Left renal cortex interstitium (tissue), 4 donors: Measurements from ENCODE around the gene BLOC1S4. TPM values are rescaled to one million over a fixed set of nuclear protein-coding genes. Genes with fewer than 3 reads are reported as not detected.

Experiments used
- DNase-seq, 4 donors: peaks; one replicate each; pipeline ENCODE4 v3.0.0-alpha.2; 2013; ENCODE audit warnings: low read depth in 4 of 4, low spot score in 2 of 4, missing footprints in 1 of 4
- polyA plus RNA-seq, 4 donors: library from polyadenylated mRNA; unstranded; fragments of 120-200 nt; gene quantifications; one replicate each; pipeline ENCODE4 v1.2.1, GENCODE V29; 2013; ENCODE audit not compliant: insufficient read length in 4 of 4

Gene BLOC1S4
- polyA plus RNA-seq, 4 donors = 11.3 to 18.3 (median 12.8) TPM

- no peak for DNase-seq
These were observed 26.4 kb upstream of the BLOC1S4 start for GRCh38 chr4:6689506-6689960.

- DNase-seq = no peak
These were observed 23.6 kb upstream of the BLOC1S4 start for GRCh38 chr4:6692379-6692778.

- DNase-seq = no peak
These were observed 23.2 kb upstream of the BLOC1S4 start for GRCh38 chr4:6692806-6693205.

- DNase-seq = no peak
These were observed 22.5 kb upstream of the BLOC1S4 start, which contains the start of gene S100P for GRCh38 chr4:6693231-6694176. Gene S100P, plus strand, starts transcription at chr4:6693878. Its CDS starts 55 bp downstream, at chr4:6693933.

GRCh38 chr4:6694177-6694901 lies 21.6 kb upstream of the BLOC1S4 start:
- DNase-seq = no peak

- DNase-seq = no peak
These were observed 20.0 kb upstream of the BLOC1S4 start for GRCh38 chr4:6695660-6696610.

- no peak for DNase-seq
These were observed 19.4 kb upstream of the BLOC1S4 start for GRCh38 chr4:6696611-6697010.

GRCh38 chr4:6697131-6697530 lies 18.8 kb upstream of the BLOC1S4 start:
- no peak for DNase-seq

GRCh38 chr4:6699388-6699787 lies 16.6 kb upstream of the BLOC1S4 start:
- DNase-seq = no peak

GRCh38 chr4:6699903-6700302 lies 16.1 kb upstream of the BLOC1S4 start:
- DNase-seq = no peak

GRCh38 chr4:6701371-6701770 lies 14.6 kb upstream of the BLOC1S4 start:
- DNase-seq = no peak

GRCh38 chr4:6702761-6703160 lies 13.2 kb upstream of the BLOC1S4 start:
- DNase-seq = no peak

- DNase-seq = no peak
These were observed 12.2 kb upstream of the BLOC1S4 start for GRCh38 chr4:6703786-6704185.

GRCh38 chr4:6705646-6706045 lies 10.3 kb upstream of the BLOC1S4 start:
- DNase-seq = no peak

GRCh38 chr4:6706173-6706572 lies 9.8 kb upstream of the BLOC1S4 start:
- DNase-seq = no peak

- DNase-seq = peak; percentile 87 to 97 (median 94)
These were observed 6.5 kb upstream of the BLOC1S4 start, which contains the start of gene MRFAP1L1 for GRCh38 chr4:6709230-6710114. Gene MRFAP1L1, minus strand, starts transcription at chr4:6709865. Its CDS starts 236 bp downstream, at chr4:6709629.

- no peak for DNase-seq
These were observed 5.7 kb upstream of the BLOC1S4 start for GRCh38 chr4:6710282-6710681.

- no peak for DNase-seq
These were observed 5.0 kb upstream of the BLOC1S4 start for GRCh38 chr4:6710996-6711395.

- DNase-seq = no peak
These were observed 1.0 kb upstream of the BLOC1S4 start for GRCh38 chr4:6714954-6715353.
